AG04450 (cell line): ENCODE results near the gene LIG1. TPM values are rescaled to one million over a fixed set of nuclear protein-coding genes. Genes with fewer than 3 reads are reported as not detected.

Experiments
- CTCF ChIA-PET: fragments of 300-600, 350-600 bp; formaldehyde crosslinking; extraction: SDS; loops from one replicate; lab custom pipeline; 2022; ENCODE audit warnings: antibody characterized with exemption, inconsistent platforms; lab: Charles Lee
- POLR2A ChIA-PET: fragments of 350-600 bp; formaldehyde crosslinking; extraction: SDS; loops from one replicate; lab custom pipeline; 2021; ENCODE audit warnings: antibody characterized with exemption, inconsistent platforms; lab: Yijun Ruan, JAX
- DNase-seq: peaks from one replicate; pipeline ENCODE4 v3.0.0-alpha.2; 2011; ENCODE audit warnings: low read depth, low spot score
- H3K27ac ChIP-seq: one replicate; pipeline ENCODE4 v1.5.1; 2012; ENCODE audit warnings: low read depth, low read length, control low read depth
- H3K27me3 ChIP-seq: one replicate; pipeline ENCODE4 v1.6.0; 2012; ENCODE audit warnings: low read length; ENCODE audit not compliant: control insufficient read depth, insufficient read depth
- H3K4me3 ChIP-seq: 2 replicates; pipeline ENCODE4 v1.5.1; 2011; ENCODE audit warnings: mild to moderate bottlenecking, low read depth, low read length, control low read depth
- H3K9me3 ChIP-seq: 2 replicates; pipeline ENCODE4 v1.5.1; 2012; ENCODE audit warnings: low read length; ENCODE audit not compliant: control insufficient read depth, insufficient read depth
- CTCF ChIP-seq: IDR thresholded peaks from 2 replicates; pipeline ENCODE4 v1.5.1; 2011; ENCODE audit warnings: low read depth, low read length, control low read depth, inconsistent platforms
- polyA plus RNA-seq: library from polyadenylated mRNA; depleted of rRNA; stranded (reverse); fragments of >200 nt; gene quantifications from 2 replicates; pipeline ENCODE4 v1.2.3, GENCODE V29; 2011

The LIG1 gene
- polyA plus RNA-seq, 1 experiment: 7.6 TPM

- H3K9me3 ChIP-seq: no peaks in the 10 kb centered on the region
- CTCF ChIA-PET: interaction anchor here (0.7 kb wide), 1 partner anchor 20 kb away, joined by 3 read pairs; no protein-coding TSS in a partner anchor
- no peak for TF ChIP-seq CTCF
- no peak overlapping the region for H3K4me3 ChIP-seq
- H3K27ac ChIP-seq: no peak overlapping the region
- DNase-seq: no peak
- H3K27me3 ChIP-seq: no peaks in the 10 kb centered on the region
- POLR2A ChIA-PET: interaction anchor here (0.6 kb wide), 1 partner anchor 33 kb away, joined by 3 read pairs; no protein-coding TSS in a partner anchor
Measured at GRCh38 chr19:48158210-48158790, 11.8 kb downstream of the LIG1 start.

GRCh38 chr19:48154003-48154402 lies 16.1 kb downstream of the LIG1 start:
- no peak for TF ChIP-seq CTCF
- Histone ChIP-seq H3K27ac (peak overlapping the region; percentile 11), H3K27me3 (no peaks in the 10 kb centered on the region), H3K4me3 (no peak overlapping the region), H3K9me3 (no peaks in the 10 kb centered on the region)
- ChIA-PET POLR2A (no interaction called here), CTCF (interaction anchor here (0.8 to 7.8 kb wide), 4 partner anchors 44 to 191 kb away, joined by 3 to 127 read pairs (median 12); partner anchors contain the start of gene PLA2G4C)
- DNase-seq: no peak

GRCh38 chr19:48152551-48152950 lies 17.6 kb downstream of the LIG1 start:
- CTCF ChIA-PET: interaction anchor here (0.6 to 7.8 kb wide), 15 partner anchors 9 to 190 kb away, joined by 3 to 127 read pairs (median 5); partner anchors contain the start of genes PLA2G4C and ZSWIM9
- H3K27ac ChIP-seq: no peak overlapping the region
- peak; percentile 80 for TF ChIP-seq CTCF
- DNase-seq: peak; percentile 33
- POLR2A ChIA-PET: no interaction called here
- no peak overlapping the region for H3K4me3 ChIP-seq
- no peaks in the 10 kb centered on the region for H3K27me3 ChIP-seq
- H3K9me3 ChIP-seq: no peaks in the 10 kb centered on the region

- DNase-seq: no peak
- POLR2A ChIA-PET: no interaction called here
- no peak for TF ChIP-seq CTCF
Measured at GRCh38 chr19:48149430-48149829, 20.7 kb downstream of the LIG1 start.

GRCh38 chr19:48148576-48148975 lies 21.6 kb downstream of the LIG1 start:
- TF ChIP-seq CTCF: no peak
- CTCF ChIA-PET: interaction anchor here (1.6 kb wide), 1 partner anchor 185 kb away, joined by 11 read pairs; no protein-coding TSS in a partner anchor
- Histone ChIP-seq H3K27ac (no peak overlapping the region), H3K27me3 (no peaks in the 10 kb centered on the region), H3K4me3 (no peak overlapping the region), H3K9me3 (no peaks in the 10 kb centered on the region)
- no peak for DNase-seq
- POLR2A ChIA-PET: interaction anchor here (0.7 kb wide), 1 partner anchor 14 kb away, joined by 5 read pairs; no protein-coding TSS in a partner anchor

More at GRCh38 chr19:48149430-48149829, 20.7 kb downstream of the LIG1 start:
- Histone ChIP-seq H3K9me3 (no peaks in the 10 kb centered on the region), H3K27me3 (no peaks in the 10 kb centered on the region), H3K4me3 (no peak overlapping the region), H3K27ac (no peak overlapping the region)
- CTCF ChIA-PET: interaction anchor here (1.1 to 7.8 kb wide), 2 partner anchors 42 to 187 kb away, joined by 4 to 127 read pairs; no protein-coding TSS in a partner anchor
